MM.1S (cell line): ENCODE results near the gene AFG1L.

ENCODE experiments used
- CTCF ChIP-seq: fragments of 300-600 bp; sonication (generic); IDR thresholded peaks from 2 replicates; pipeline ENCODE4 v1.5.1; 2016; ENCODE audit warnings: antibody characterized with exemption, low read length, mixed read lengths
- EZH2 ChIP-seq: fragments of 300-600 bp; sonication (generic); optimal IDR thresholded peaks from 2 replicates; pipeline ENCODE3; 2017; ENCODE audit warnings: low read depth, mild to moderate bottlenecking, antibody characterized with exemption, low read length, mixed read lengths
- EZH2phosphoT487 ChIP-seq: fragments of 300-600 bp; sonication (generic); IDR thresholded peaks from 2 replicates; pipeline ENCODE4 v1.6.1; 2018; ENCODE audit warnings: antibody characterized with exemption, low read length

DNA sequence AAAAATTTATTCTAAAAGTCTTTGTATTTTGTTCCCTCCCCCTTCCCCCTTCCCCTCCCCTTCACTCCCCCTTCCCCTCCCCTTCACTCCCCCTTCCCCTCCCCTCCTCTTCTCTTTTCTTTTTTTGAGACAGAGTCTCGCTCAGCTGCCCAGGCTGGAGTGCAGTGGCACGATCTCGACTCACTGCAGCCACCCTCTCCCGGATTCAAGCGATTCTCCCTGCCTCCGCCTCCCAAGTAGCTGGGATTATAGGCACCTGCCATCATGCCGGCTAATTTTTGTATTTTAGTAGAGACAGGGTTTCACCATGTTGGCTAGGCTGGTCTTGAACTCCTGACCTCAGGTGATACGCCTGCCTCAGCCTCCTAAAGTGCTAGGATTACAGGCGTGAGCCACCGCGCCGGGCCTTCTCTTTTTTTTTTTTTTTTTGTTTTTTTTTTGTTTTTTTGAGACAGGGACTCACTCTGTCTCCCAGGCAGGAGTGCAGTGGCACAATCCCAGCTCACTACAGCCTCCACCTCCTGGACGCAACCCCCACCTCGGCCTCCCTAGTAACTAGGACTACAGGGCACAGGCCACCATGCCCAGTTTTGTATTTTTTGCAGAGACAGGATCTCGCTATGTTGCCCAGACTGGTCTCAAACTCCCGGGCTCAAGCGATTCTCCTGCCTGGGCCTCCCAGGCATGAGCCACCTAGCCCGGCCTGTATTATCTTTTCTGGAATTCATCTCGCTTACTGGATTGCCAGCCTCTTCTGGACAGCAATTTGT lies 1.1 kb upstream of the AFG1L start:
- no peak for TF ChIP-seq CTCF
- no peak for TF ChIP-seq EZH2
- no peak for TF ChIP-seq EZH2phosphoT487
